ENCODE data around the gene PAPPA.

The PAPPA gene

GRCh38 chr9:116208417-116209232 lies 55.0 kb downstream of the PAPPA start:
- TF ChIP-seq CTCF (conservative IDR thresholded peaks at IDR 0.05; ENCODE audit: low read depth, low read length) = peak; percentile 61
- DNase-seq (ENCODE audit: low read depth) = peak; percentile 85
- no peak overlapping the region for H3K4me3 ChIP-seq (ENCODE audit: low read depth, low read length)

- no peak for DNase-seq (ENCODE audit: low read depth)
- TF ChIP-seq CTCF (conservative IDR thresholded peaks at IDR 0.05; ENCODE audit: low read depth, low read length) = no peak
- H3K4me3 ChIP-seq (ENCODE audit: low read depth, low read length) = no peak overlapping the region
Observed at GRCh38 chr9:116209414-116210116, 56.0 kb downstream of the PAPPA start.

- no peak for DNase-seq (ENCODE audit: low read depth)
- H3K4me3 ChIP-seq (ENCODE audit: low read depth, low read length) = no peak overlapping the region
- TF ChIP-seq CTCF (conservative IDR thresholded peaks at IDR 0.05; ENCODE audit: low read depth, low read length) = no peak
Observed at GRCh38 chr9:116212986-116213692, 59.5 kb downstream of the PAPPA start.

GRCh38 chr9:116213693-116214047 lies 60.1 kb downstream of the PAPPA start:
- no peak for TF ChIP-seq CTCF (conservative IDR thresholded peaks at IDR 0.05; ENCODE audit: low read depth, low read length)

GRCh38 chr9:116218399-116218798 lies 64.8 kb downstream of the PAPPA start:
- no peak for TF ChIP-seq CTCF (conservative IDR thresholded peaks at IDR 0.05; ENCODE audit: low read depth, low read length)
- no peak for DNase-seq (ENCODE audit: low read depth)
- no peak overlapping the region for H3K4me3 ChIP-seq (ENCODE audit: low read depth, low read length)

More at GRCh38 chr9:116213693-116214047, 60.1 kb downstream of the PAPPA start:
- no peak for DNase-seq (ENCODE audit: low read depth)
- no peak overlapping the region for H3K4me3 ChIP-seq (ENCODE audit: low read depth, low read length)

GRCh38 chr9:116219686-116220085 lies 66.1 kb downstream of the PAPPA start:
- no peak for TF ChIP-seq CTCF (conservative IDR thresholded peaks at IDR 0.05; ENCODE audit: low read depth, low read length)

More at GRCh38 chr9:116219686-116220085, 66.1 kb downstream of the PAPPA start:
- DNase-seq (ENCODE audit: low read depth) = no peak
- no peak overlapping the region for H3K4me3 ChIP-seq (ENCODE audit: low read depth, low read length)

Measured in choroid plexus epithelial cell (primary cell).